Measurements from ENCODE around the gene ADAMTS18. TPM values are rescaled to one million over a fixed set of nuclear protein-coding genes. Genes with fewer than 3 reads are reported as not detected.

ADAMTS18 gene
- total RNA-seq, 4 donors from 2014 or later: 0.20 to 0.79 (median 0.27) TPM; not detected in 1

DNA sequence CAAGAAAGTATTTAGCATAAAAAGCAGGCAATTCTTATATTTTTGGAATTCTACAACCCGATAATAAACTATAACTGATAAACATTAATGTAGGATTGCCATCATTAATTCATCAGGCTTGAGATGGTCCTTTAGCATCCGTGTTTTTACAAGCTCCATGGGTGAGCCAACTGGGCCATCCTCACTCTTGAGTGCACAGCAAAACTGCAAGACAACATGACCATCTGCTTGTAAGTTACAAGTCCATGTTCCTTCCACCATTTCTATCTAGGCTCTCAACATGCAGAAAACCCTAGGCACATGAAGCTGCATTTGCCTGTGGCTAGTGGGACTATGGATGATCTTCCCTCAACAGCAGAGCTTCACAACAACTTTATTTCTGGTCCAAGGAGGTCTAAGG is 40.1 kb downstream of the ADAMTS18 start:
- 81 to 89% methylated on average over 2 of the region's 2 CpGs for WGBS, 2 donors (ENCODE audit: low coverage in 1 of 2)
- H3K27me3 ChIP-seq: no peaks in the 10 kb centered on the region
- TF ChIP-seq POLR2A (IDR thresholded peaks at IDR 0.05) (no peak), EP300 (IDR thresholded peaks at IDR 0.05; ENCODE audit: low read depth) (no peak), POLR2AphosphoS5 (IDR thresholded peaks at IDR 0.05) (no peak)
- TF ChIP-seq, protein P1, sequence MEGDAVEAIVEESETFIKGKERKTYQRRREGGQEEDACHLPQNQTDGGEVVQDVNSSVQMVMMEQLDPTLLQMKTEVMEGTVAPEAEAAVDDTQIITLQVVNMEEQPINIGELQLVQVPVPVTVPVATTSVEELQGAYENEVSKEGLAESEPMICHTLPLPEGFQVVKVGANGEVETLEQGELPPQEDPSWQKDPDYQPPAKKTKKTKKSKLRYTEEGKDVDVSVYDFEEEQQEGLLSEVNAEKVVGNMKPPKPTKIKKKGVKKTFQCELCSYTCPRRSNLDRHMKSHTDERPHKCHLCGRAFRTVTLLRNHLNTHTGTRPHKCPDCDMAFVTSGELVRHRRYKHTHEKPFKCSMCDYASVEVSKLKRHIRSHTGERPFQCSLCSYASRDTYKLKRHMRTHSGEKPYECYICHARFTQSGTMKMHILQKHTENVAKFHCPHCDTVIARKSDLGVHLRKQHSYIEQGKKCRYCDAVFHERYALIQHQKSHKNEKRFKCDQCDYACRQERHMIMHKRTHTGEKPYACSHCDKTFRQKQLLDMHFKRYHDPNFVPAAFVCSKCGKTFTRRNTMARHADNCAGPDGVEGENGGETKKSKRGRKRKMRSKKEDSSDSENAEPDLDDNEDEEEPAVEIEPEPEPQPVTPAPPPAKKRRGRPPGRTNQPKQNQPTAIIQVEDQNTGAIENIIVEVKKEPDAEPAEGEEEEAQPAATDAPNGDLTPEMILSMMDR (IDR thresholded peaks at IDR 0.05): no peak

DNA sequence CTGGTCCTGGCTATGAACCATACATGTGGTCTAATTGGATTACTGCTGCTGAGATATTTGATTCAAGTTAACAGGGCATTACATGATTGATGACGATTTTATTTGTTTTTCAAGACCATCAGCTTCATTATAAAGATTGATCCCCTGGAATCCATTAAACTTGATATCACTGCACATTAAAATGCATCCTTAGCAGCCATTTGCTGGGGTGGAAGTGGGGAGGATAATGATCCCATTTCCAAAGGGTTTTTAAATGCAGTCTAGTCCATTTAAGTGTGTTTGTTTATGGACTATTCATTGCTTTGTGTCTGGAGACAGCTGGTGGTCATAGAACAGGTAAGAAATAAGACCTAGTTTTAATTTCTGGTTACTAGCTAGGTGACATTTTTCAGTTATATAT is 40.9 kb downstream of the ADAMTS18 start:
- intact Hi-C loops (cut with DNase I; ENCODE audit: low total_unique reads) (no loop called here), in situ Hi-C loops (cut with MboI; ENCODE audit: low pct_ligation_motif_present in 1 of 4, low pct_unique_long_range_greater_than_20kb in 1 of 4, low sequenced_read_pairs in 3 of 4) (no loop called here)
- Histone ChIP-seq H3K4me1 (no peaks in the 10 kb centered on the region), H3K4me3 (no peak overlapping the region), H3K36me3 (no peaks in the 10 kb centered on the region), H3K27me3 (no peaks in the 10 kb centered on the region), H3K27ac (no peak overlapping the region), H3K9me3 (no peaks in the 10 kb centered on the region)
- 82 to 88% methylated on average over 1 of the region's 1 CpG for WGBS, 2 donors (ENCODE audit: low coverage in 1 of 2)
- DNase-seq: no peak
- no peak for TF ChIP-seq POLR2AphosphoS5 (IDR thresholded peaks at IDR 0.05)
- no peak for TF ChIP-seq EP300 (IDR thresholded peaks at IDR 0.05; ENCODE audit: low read depth)
- TF ChIP-seq, protein P1 (IDR thresholded peaks at IDR 0.05): no peak
- no peak for TF ChIP-seq POLR2A (IDR thresholded peaks at IDR 0.05)

More for the DNA sequence above, 40.1 kb downstream of the ADAMTS18 start:
- no peak overlapping the region for H3K27ac ChIP-seq
- no peak for DNase-seq
- no peaks in the 10 kb centered on the region for H3K9me3 ChIP-seq
- in situ Hi-C loops (cut with MboI; ENCODE audit: low pct_ligation_motif_present in 1 of 4, low pct_unique_long_range_greater_than_20kb in 1 of 4, low sequenced_read_pairs in 3 of 4): no loop called here
- H3K4me3 ChIP-seq: no peak overlapping the region
- intact Hi-C loops (cut with DNase I; ENCODE audit: low total_unique reads): no loop called here
- H3K4me1 ChIP-seq: no peaks in the 10 kb centered on the region
- no peaks in the 10 kb centered on the region for H3K36me3 ChIP-seq

DNA sequence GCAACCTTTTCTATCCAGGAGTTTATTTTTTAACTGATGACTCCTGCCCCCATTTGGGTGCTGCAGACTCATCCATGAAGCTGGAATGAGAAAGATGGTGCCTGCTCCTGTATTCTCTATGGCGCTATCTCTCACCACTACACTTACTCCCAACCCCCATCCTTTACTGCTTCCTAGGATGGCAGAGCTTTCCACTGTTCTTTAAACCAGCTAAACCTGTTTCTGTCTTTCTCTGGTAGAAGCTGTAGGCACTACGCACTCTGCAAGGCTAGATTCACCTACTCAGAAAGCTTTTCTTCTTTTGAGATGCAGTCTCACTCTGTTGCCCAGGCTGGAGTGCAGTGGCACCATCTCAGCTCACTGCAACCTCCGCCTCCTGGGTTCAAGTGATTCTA is 47.0 kb downstream of the ADAMTS18 start:
- no peaks in the 10 kb centered on the region for H3K9me3 ChIP-seq
- no peak overlapping the region for H3K4me3 ChIP-seq
- DNase-seq: no peak
- TF ChIP-seq EP300 (IDR thresholded peaks at IDR 0.05; ENCODE audit: low read depth): no peak
- TF ChIP-seq, protein P1 (IDR thresholded peaks at IDR 0.05): no peak
- no peak for TF ChIP-seq POLR2AphosphoS5 (IDR thresholded peaks at IDR 0.05)
- TF ChIP-seq POLR2A (IDR thresholded peaks at IDR 0.05): no peak
- H3K4me1 ChIP-seq: no peaks in the 10 kb centered on the region
- H3K27me3 ChIP-seq: no peaks in the 10 kb centered on the region
- H3K36me3 ChIP-seq: no peaks in the 10 kb centered on the region
- in situ Hi-C loops (cut with MboI; ENCODE audit: low pct_ligation_motif_present in 1 of 4, low pct_unique_long_range_greater_than_20kb in 1 of 4, low sequenced_read_pairs in 3 of 4): no loop called here
- WGBS, 2 donors (ENCODE audit: low coverage in 1 of 2): 69 to 71% methylated on average over 2 to 3 of the region's 3 CpGs
- no peak overlapping the region for H3K27ac ChIP-seq
- intact Hi-C loops (cut with DNase I; ENCODE audit: low total_unique reads): no loop called here

DNA sequence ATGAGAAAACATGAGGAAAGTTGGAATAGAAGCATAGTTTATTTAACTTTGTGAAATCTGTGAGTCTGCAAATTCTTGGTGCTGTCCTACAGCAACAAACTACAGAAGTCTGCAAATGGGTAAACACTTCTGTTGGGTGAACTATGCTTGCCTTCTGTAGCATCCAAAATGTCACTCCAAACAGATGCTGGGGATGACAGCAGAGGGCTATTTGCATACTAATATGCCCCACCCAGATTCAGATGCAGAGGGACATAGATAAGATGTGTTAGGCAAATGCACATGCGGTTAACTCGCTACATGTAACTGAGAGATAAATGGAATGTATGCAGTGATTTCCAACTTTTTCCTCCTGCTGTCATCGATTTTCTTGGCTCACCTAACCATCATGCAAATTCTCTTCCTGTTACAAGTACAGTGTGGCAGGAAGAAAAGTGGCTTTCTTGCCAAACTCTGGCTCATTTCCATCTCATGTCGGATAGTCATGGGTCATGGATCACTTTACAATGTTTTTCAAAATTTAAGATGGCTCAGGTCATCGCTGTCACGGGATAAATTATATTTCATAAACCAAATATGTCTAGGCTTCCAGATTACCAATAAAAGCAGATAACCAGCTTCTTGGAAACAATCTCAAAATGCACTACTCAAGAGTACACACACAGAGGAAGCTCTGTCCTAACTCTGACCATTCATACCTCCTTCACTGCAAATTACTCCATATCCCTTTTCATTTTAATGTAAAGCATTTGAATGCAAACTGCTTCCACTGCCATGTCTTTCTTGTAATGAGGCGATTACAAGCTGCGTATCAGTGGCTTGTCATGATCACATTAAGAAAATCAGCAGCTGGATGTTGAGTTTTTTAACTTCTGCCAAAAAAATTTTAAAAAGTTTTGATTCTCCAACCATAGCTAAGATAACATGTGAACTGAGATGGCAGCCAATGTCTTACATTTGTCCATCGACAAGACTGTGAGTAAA is 47.7 kb downstream of the ADAMTS18 start:
- no peak overlapping the region for H3K27ac ChIP-seq
- in situ Hi-C loops (cut with MboI; ENCODE audit: low pct_ligation_motif_present in 1 of 4, low pct_unique_long_range_greater_than_20kb in 1 of 4, low sequenced_read_pairs in 3 of 4) (no loop called here), intact Hi-C loops (cut with DNase I; ENCODE audit: low total_unique reads) (no loop called here)
- no peaks in the 10 kb centered on the region for H3K27me3 ChIP-seq
- H3K4me3 ChIP-seq: no peak overlapping the region
- no peak for DNase-seq
- no peaks in the 10 kb centered on the region for H3K4me1 ChIP-seq
- no peaks in the 10 kb centered on the region for H3K9me3 ChIP-seq
- H3K36me3 ChIP-seq: no peaks in the 10 kb centered on the region
- WGBS, 2 donors (ENCODE audit: low coverage in 1 of 2): 72 to 80% methylated on average over 8 to 9 of the region's 9 CpGs
- TF ChIP-seq, protein P1 (IDR thresholded peaks at IDR 0.05): no peak
- TF ChIP-seq EP300 (IDR thresholded peaks at IDR 0.05; ENCODE audit: low read depth): no peak
